HG03097 (cell line): Measurements from ENCODE around the gene KLK1.

Source experiments
- ATAC-seq: cut with Tn5 transposase; IDR thresholded peaks from one replicate; pipeline ENCODE4 v1.9.1; 2021; ENCODE audit not compliant: unreplicated experiment, low FRiP score

The KLK1 gene

GRCh38 chr19:50836543-50837195, 13.1 kb upstream of the KLK1 start:
- no peak for ATAC-seq

- no peak for ATAC-seq
These were observed 12.4 kb upstream of the KLK1 start for GRCh38 chr19:50835785-50836542.

GRCh38 chr19:50835103-50835784, 11.7 kb upstream of the KLK1 start:
- no peak for ATAC-seq

GRCh38 chr19:50833802-50834167, 10.2 kb upstream of the KLK1 start:
- ATAC-seq, result no peak

GRCh38 chr19:50833117-50833801, 9.7 kb upstream of the KLK1 start, which contains the start of gene KLK15:
Gene KLK15, minus strand, starts transcription at chr19:50833574. Its CDS starts 2,082 bp downstream, at chr19:50831492.
- ATAC-seq, result no peak

- no peak for ATAC-seq
These were observed 9.1 kb upstream of the KLK1 start for GRCh38 chr19:50832666-50833065.

GRCh38 chr19:50831026-50831396, 7.4 kb upstream of the KLK1 start:
- ATAC-seq, result no peak

- no peak for ATAC-seq
These were observed 6.9 kb upstream of the KLK1 start for GRCh38 chr19:50830266-50831025.

GRCh38 chr19:50829801-50830200, 6.2 kb upstream of the KLK1 start:
- ATAC-seq, result no peak

GRCh38 chr19:50827476-50827875, 3.9 kb upstream of the KLK1 start:
- no peak for ATAC-seq

- no peak for ATAC-seq
These were observed 3.1 kb upstream of the KLK1 start for GRCh38 chr19:50826492-50827240.

GRCh38 chr19:50822661-50823208, 852 bp downstream of the KLK1 start:
- ATAC-seq, result no peak

- ATAC-seq, result no peak
These were observed 2.0 kb downstream of the KLK1 start for GRCh38 chr19:50821622-50822021.

- no peak for ATAC-seq
These were observed 2.4 kb downstream of the KLK1 start for GRCh38 chr19:50821248-50821612.

GRCh38 chr19:50820549-50821247, 2.9 kb downstream of the KLK1 start:
- no peak for ATAC-seq

GRCh38 chr19:50820086-50820485, 3.5 kb downstream of the KLK1 start:
- ATAC-seq, result no peak

- ATAC-seq, result no peak
These were observed 4.0 kb downstream of the KLK1 start for GRCh38 chr19:50819636-50820035.

- ATAC-seq, result no peak
These were observed 4.6 kb downstream of the KLK1 start for GRCh38 chr19:50818859-50819472.
